HTERT RPE-1 (cell line): ENCODE measurements around the gene TBXAS1.

ENCODE experiments used
- in situ Hi-C: fragments of 300-500 bp; cut with MboI; formaldehyde crosslinking; loops from 4 replicates; pipeline ENCODE4 v1.14.3; 2020; ENCODE audit warnings: low sequenced_read_pairs

The TBXAS1 gene

GRCh38 chr7:140060788-140061606, 231.9 kb downstream of the TBXAS1 start:
- in situ Hi-C loops = no loop called here

DNA sequence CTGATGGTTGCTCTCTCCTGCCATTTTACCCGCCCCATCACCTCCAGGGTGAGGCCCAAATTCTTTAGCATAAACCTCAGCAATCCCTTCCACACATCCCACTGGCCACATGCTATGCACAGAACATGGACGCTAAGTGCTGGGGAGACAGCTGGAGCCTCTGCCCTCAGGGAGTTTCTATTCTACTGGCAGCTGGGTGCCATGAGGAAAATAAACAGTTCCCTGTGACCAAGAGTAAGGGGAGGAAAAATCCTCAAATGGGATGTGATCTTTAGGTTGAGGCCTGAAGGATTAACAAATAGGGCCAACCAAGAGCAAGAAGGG, 232.5 kb downstream of the TBXAS1 start:
- in situ Hi-C loops = no loop called here

- in situ Hi-C loops = no loop called here
These were observed 233.1 kb downstream of the TBXAS1 start for GRCh38 chr7:140062118-140062527.

- in situ Hi-C loops = no loop called here
These were observed 233.7 kb downstream of the TBXAS1 start, which contains the start of gene PARP12 for GRCh38 chr7:140062528-140063299. PARP12 (minus strand) TSS chr7:140062951; CDS start chr7:140062847, 104 bp downstream.

DNA sequence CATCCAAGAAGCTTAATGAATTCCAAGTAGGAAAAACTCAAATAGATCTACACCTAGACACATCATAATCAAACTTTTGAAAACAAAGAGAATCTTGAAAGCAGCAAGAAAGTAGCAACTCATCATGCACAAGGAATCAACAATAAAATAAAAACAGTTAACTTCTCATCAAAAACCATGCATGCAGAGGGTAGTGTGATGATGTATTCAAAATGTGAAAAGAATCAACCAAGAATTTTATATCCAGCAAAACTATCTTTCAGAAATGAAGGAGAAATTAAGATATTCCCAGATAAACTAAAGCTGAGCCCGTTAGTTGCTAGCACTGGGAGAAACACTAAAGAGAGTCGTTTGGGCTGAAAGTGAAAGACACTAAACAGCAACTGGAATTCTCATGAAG, 238.0 kb downstream of the TBXAS1 start:
- in situ Hi-C loops = no loop called here

DNA sequence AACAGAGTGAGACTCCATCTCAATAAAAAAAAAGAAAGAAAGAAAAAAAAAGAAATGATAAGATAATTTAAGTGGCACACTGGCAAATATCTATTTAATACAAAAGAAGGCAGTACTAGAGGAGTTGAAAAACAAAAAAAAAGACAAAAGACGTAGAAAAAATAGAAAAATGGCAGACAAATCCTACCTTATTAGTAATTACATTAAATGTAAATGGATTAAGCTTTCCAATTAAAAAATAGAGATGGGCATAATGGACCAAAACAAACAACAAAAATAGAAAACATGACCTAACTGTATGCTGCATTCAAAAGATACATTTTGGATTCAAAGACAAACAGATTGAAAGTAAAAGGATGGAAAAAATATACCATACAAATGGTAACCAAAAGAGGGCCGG, 239.0 kb downstream of the TBXAS1 start:
- in situ Hi-C loops = no loop called here

- in situ Hi-C loops = no loop called here
These were observed 240.4 kb downstream of the TBXAS1 start for GRCh38 chr7:140069298-140069949.
